ENCODE data around the gene MED1. TPM values are rescaled to one million over a fixed set of nuclear protein-coding genes. Genes with fewer than 3 reads are reported as not detected.

Gene MED1
- total RNA-seq, 4 donors from 2014 or later, result 16.3 to 25.1 (median 17.8) TPM

GRCh38 chr17:39462631-39463375 lies 11.7 kb upstream of the MED1 start:
- intact Hi-C loops (cut with DNase I; ENCODE audit: low total_unique reads), result loop anchor here (5.0 kb wide), 1 partner anchor 181 kb away; no protein-coding TSS in a partner anchor
- Histone ChIP-seq H3K4me1 (peaks cover 26 to 29% of the 10 kb centered on the region in 2 donors), H3K9me3 (no peaks in the 10 kb centered on the region), H3K36me3 (no peaks in the 10 kb centered on the region), H3K27ac (peak overlapping the region; percentile 97 to 99 (median 98)), H3K27me3 (no peaks in the 10 kb centered on the region), H3K4me3 (peak overlapping the region; percentile 87 to 99 (median 94))
- ATAC-seq (no peak), DNase-seq (no peak)
- in situ Hi-C loops (cut with MboI; ENCODE audit: low sequenced_read_pairs in 4 of 4), result no loop called here
- TF ChIP-seq POLR2A (IDR thresholded peaks at IDR 0.05) (no peak), CTCF (IDR thresholded peaks at IDR 0.05 in 4 of 5, conservative IDR thresholded peaks at IDR 0.05 in 1 of 5) (no peak)

- DNase-seq (no peak), ATAC-seq (peak; percentile 13 to 32)
- H3K4me3 ChIP-seq, result peak overlapping the region; percentile 87 to 99 (median 94)
- H3K27me3 ChIP-seq, result no peaks in the 10 kb centered on the region
- intact Hi-C loops (cut with DNase I; ENCODE audit: low total_unique reads) (loop anchor here (1.0 to 5.0 kb wide), 3 partner anchors 11 to 180 kb away; partner anchors contain the start of genes FBXL20 and MED1), in situ Hi-C loops (cut with MboI; ENCODE audit: low sequenced_read_pairs in 4 of 4) (no loop called here)
- H3K4me1 ChIP-seq, result peaks cover 25 to 26% of the 10 kb centered on the region in 2 donors
- TF ChIP-seq CTCF (IDR thresholded peaks at IDR 0.05 in 4 of 5, conservative IDR thresholded peaks at IDR 0.05 in 1 of 5) (no peak), POLR2A (IDR thresholded peaks at IDR 0.05) (no peak)
- no peaks in the 10 kb centered on the region for H3K9me3 ChIP-seq
- H3K36me3 ChIP-seq, result no peaks in the 10 kb centered on the region
- H3K27ac ChIP-seq, result peak overlapping the region; percentile 97 to 99 (median 98)
These were observed 11.0 kb upstream of the MED1 start for GRCh38 chr17:39461926-39462569.

- Histone ChIP-seq H3K27ac (peak within 1 kb of the TSS; percentile 97 to 99 (median 98)), H3K27me3 (no peaks in the 10 kb centered on the region), H3K9me3 (no peaks in the 10 kb centered on the region), H3K36me3 (no peaks in the 10 kb centered on the region), H3K4me3 (peak within 1 kb of the TSS; percentile 87 to 99 (median 94)), H3K4me1 (peaks cover 25 to 26% of the 10 kb centered on the region in 2 donors)
- DNase-seq (peak; percentile 96 to 98), ATAC-seq (peak; percentile 89 to 90)
- TF ChIP-seq POLR2A (IDR thresholded peaks at IDR 0.05) (peak; percentile 88 to 90), CTCF (IDR thresholded peaks at IDR 0.05 in 4 of 5, conservative IDR thresholded peaks at IDR 0.05 in 1 of 5) (peak in 1 of 5 experiments; percentile 58)
- in situ Hi-C loops (cut with MboI; ENCODE audit: low sequenced_read_pairs in 4 of 4) (no loop called here), intact Hi-C loops (cut with DNase I; ENCODE audit: low total_unique reads) (loop anchor here (1.0 to 5.0 kb wide), 3 partner anchors 10 to 179 kb away; partner anchors contain the start of genes FBXL20 and MED1)
These were observed 10.3 kb upstream of the MED1 start, which contains the start of gene CDK12 for GRCh38 chr17:39461113-39461925. TSS of gene CDK12 (plus strand) at chr17:39461486. CDS start at chr17:39462072, 586 bp downstream.

- intact Hi-C loops (cut with DNase I; ENCODE audit: low total_unique reads), result no loop called here
- Histone ChIP-seq H3K36me3 (no peaks in the 10 kb centered on the region), H3K27ac (no peak overlapping the region), H3K4me1 (no peaks in the 10 kb centered on the region), H3K4me3 (no peak overlapping the region), H3K9me3 (no peaks in the 10 kb centered on the region), H3K27me3 (no peaks in the 10 kb centered on the region)
- TF ChIP-seq CTCF (IDR thresholded peaks at IDR 0.05 in 4 of 5, conservative IDR thresholded peaks at IDR 0.05 in 1 of 5), result no peak
- TF ChIP-seq POLR2A (IDR thresholded peaks at IDR 0.05), result no peak
- in situ Hi-C loops (cut with MboI; ENCODE audit: low sequenced_read_pairs in 4 of 4), result no loop called here
- no peak for DNase-seq
- ATAC-seq, result no peak
These were observed 4.9 kb upstream of the MED1 start for GRCh38 chr17:39455919-39456318.
